Measurements from ENCODE around the gene TXNDC5.

GRCh38 chr6:7891078-7891872, 19.3 kb downstream of the TXNDC5 start:
- no peak for TF ChIP-seq CTCF (IDR thresholded peaks at IDR 0.05)
- no peak for TF ChIP-seq POLR2A (IDR thresholded peaks at IDR 0.05)
